Breast epithelium (tissue), 4 donors: ENCODE data around the gene ALK. TPM values are rescaled to one million over a fixed set of nuclear protein-coding genes. Genes with fewer than 3 reads are reported as not detected.

ENCODE experiments used
- DNase-seq, 2 donors: peaks; one replicate each; pipeline ENCODE4 v3.0.0-alpha.2; 2019; ENCODE audit warnings: low spot score in 2 of 2
- H3K27ac ChIP-seq, 2 donors: fragments of 200-600 bp; sonication (generic) in 1 of 2; one replicate each; pipeline ENCODE4 v1.5.1; 2016 to 2019; ENCODE audit warnings: mild to moderate bottlenecking in 1 of 2
- H3K27me3 ChIP-seq, 2 donors: fragments of 200-600 bp; sonication (generic) in 1 of 2; one replicate each; pipeline versions ENCODE4 v1.5.1 to v1.6.0; 2017 to 2019; ENCODE audit warnings: control low read depth in 1 of 2, mild to moderate bottlenecking in 1 of 2
- H3K36me3 ChIP-seq: fragments of 200-600 bp; one replicate; pipeline ENCODE4 v1.5.1; 2019
- H3K4me1 ChIP-seq, 2 donors: fragments of 200-600 bp; sonication (generic); one replicate each; pipeline ENCODE4 v1.5.1; 2016 to 2019; ENCODE audit warnings: control low read depth in 1 of 2
- H3K4me3 ChIP-seq, 3 donors: fragments of 200-600 bp; sonication (generic); 1 replicate in 2 of 3; 2 replicates in 1 of 3; pipeline ENCODE4 v1.5.1; 2016 to 2019; ENCODE audit warnings: mild to moderate bottlenecking in 3 of 3, moderate library complexity in 2 of 3
- H3K9me3 ChIP-seq, 2 donors: fragments of 200-600 bp; sonication (generic) in 1 of 2; one replicate each; pipeline ENCODE4 v1.5.1; 2016 to 2019; ENCODE audit warnings: control low read depth in 1 of 2
- POLR2A ChIP-seq: fragments of 450-650 bp; IDR thresholded peaks from one replicate; pipeline ENCODE4 v1.6.1; 2016; ENCODE audit warnings: antibody characterized with exemption, mild to moderate bottlenecking, moderate library complexity
- POLR2AphosphoS5 ChIP-seq, 3 donors: sonication (generic); formaldehyde crosslinking; IDR thresholded peaks; one replicate each; pipeline ENCODE4 v1.6.1; 2017; ENCODE audit warnings: antibody characterized with exemption in 3 of 3
- intact Hi-C: fragments of 100-400 bp; cut with DNase I; formaldehyde crosslinking; loops from one replicate; pipeline ENCODE4 v1.15.1; 2023; ENCODE audit warnings: low total_unique reads
- total RNA-seq, 3 donors: library from RNA; depleted of rRNA; stranded (reverse); fragments of >200 nt; gene quantifications; one replicate each; pipeline ENCODE4 v1.1.0, GENCODE V29; 2016
- TF ChIP-seq, protein P1 (sequence below), 3 donors: fragments of 450-650 bp; IDR thresholded peaks; one replicate each; pipeline ENCODE4 v1.5.1; 2016 to 2017; ENCODE audit warnings: antibody characterized with exemption in 3 of 3, mild to moderate bottlenecking in 3 of 3, moderate library complexity in 3 of 3

The ALK gene
- total RNA-seq, 3 donors from 2014 or later = 0.33 to 5.6 (median 0.64) TPM

DNA sequence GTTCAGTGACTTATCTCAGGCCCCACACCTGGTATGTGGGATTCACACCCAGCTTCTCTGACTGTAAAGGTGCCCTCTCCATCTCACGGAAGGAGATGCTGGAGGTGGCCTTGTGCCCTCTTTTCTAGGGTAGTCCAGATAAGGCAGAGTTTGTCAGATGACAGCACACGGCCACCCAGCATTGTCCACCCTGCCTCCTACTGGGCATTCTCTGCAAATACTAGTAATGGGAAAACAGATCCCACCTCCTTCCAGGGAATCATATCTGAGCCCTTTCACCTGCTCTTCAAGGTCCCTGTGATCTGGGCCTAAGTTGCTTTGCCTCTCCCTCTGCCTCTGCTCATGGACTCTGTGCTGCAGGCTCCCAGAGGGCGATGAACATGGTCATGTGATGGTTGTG is 591.5 kb downstream of the ALK start:
- TF ChIP-seq, protein P1, sequence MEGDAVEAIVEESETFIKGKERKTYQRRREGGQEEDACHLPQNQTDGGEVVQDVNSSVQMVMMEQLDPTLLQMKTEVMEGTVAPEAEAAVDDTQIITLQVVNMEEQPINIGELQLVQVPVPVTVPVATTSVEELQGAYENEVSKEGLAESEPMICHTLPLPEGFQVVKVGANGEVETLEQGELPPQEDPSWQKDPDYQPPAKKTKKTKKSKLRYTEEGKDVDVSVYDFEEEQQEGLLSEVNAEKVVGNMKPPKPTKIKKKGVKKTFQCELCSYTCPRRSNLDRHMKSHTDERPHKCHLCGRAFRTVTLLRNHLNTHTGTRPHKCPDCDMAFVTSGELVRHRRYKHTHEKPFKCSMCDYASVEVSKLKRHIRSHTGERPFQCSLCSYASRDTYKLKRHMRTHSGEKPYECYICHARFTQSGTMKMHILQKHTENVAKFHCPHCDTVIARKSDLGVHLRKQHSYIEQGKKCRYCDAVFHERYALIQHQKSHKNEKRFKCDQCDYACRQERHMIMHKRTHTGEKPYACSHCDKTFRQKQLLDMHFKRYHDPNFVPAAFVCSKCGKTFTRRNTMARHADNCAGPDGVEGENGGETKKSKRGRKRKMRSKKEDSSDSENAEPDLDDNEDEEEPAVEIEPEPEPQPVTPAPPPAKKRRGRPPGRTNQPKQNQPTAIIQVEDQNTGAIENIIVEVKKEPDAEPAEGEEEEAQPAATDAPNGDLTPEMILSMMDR (IDR thresholded peaks at IDR 0.05) = no peak
- TF ChIP-seq POLR2A (no peak), POLR2AphosphoS5 (IDR thresholded peaks at IDR 0.05) (no peak)
- Histone ChIP-seq H3K27me3 (no peaks in the 10 kb centered on the region), H3K4me3 (no peak overlapping the region), H3K9me3 (no peaks in the 10 kb centered on the region), H3K36me3 (no peaks in the 10 kb centered on the region), H3K4me1 (no peaks in the 10 kb centered on the region), H3K27ac (no peak overlapping the region)
- intact Hi-C loops = no loop called here
- DNase-seq = no peak

DNA sequence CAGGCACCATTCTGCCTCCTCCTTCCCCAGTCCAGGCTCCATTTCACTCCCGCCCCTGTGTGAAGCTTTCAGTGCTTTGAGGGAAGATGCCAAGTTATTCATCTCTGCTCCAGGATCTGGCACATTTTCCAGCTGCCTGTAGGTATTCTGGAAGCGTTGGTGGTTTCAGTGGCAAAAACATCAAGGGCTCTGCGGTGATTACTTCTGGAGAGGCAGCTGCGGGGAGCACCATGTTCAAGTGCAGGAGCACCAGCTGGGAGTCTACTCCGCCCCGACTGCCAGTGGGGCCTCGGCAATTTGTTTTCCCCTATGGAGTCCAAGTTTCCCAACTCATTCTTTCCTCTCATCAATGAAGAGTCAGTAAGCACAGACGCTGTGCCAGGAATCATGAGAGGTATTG is 594.5 kb downstream of the ALK start:
- H3K27me3 ChIP-seq = no peaks in the 10 kb centered on the region
- H3K4me1 ChIP-seq = no peaks in the 10 kb centered on the region
- H3K4me3 ChIP-seq = no peak overlapping the region
- no peak overlapping the region for H3K27ac ChIP-seq
- intact Hi-C loops = no loop called here
- no peaks in the 10 kb centered on the region for H3K9me3 ChIP-seq
- no peaks in the 10 kb centered on the region for H3K36me3 ChIP-seq
- TF ChIP-seq, protein P1 (IDR thresholded peaks at IDR 0.05) = no peak
- TF ChIP-seq POLR2AphosphoS5 (IDR thresholded peaks at IDR 0.05) (no peak), POLR2A (no peak)
- no peak for DNase-seq

DNA sequence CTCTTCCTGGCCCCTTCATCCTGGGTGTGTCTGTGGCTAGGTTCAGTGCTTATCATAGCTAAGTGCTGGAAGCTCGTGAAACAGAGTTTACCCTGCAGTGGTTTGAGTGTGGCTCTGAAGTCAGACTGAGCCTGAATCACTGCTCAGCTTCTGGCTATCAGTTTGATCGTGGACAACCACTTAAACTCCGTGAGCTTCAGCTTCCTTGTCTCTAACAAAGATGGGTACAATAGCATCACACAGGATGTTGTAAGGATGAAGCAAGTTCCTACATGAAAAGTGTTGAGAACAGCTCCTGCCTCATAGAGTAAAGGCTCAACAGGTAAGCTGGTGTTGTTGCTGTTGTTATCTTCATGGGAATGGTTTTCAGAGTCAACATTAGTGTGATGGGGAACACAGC is 595.8 kb downstream of the ALK start:
- intact Hi-C loops = loop anchor here (1.0 kb wide), 1 partner anchor 8 kb away; no protein-coding TSS in a partner anchor
- H3K27me3 ChIP-seq = no peaks in the 10 kb centered on the region
- TF ChIP-seq POLR2A (no peak), POLR2AphosphoS5 (IDR thresholded peaks at IDR 0.05) (no peak)
- TF ChIP-seq, protein P1 (IDR thresholded peaks at IDR 0.05) = no peak

DNA sequence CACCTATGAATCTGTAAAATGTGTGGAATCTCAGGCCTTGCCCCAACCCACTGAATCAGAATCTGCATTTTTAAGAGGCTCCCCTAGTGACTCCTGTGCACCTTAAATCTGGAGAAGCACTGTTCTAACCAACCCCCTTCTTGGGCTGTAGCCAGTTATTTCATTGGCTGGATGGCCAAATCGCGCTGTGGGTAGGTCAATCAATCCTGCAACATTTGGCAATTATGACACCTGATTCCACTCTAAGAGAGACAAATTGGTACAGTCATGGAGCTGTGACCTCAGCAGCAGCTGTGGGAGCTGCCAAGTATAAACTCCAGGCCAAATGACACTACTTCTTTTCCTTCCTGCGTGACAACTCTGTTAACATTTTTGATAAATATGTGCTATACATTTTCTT is 597.4 kb downstream of the ALK start:
- no peak overlapping the region for H3K27ac ChIP-seq
- H3K4me3 ChIP-seq = no peak overlapping the region
- DNase-seq = no peak
- intact Hi-C loops = no loop called here
- no peaks in the 10 kb centered on the region for H3K4me1 ChIP-seq
- TF ChIP-seq, protein P1 (IDR thresholded peaks at IDR 0.05) = no peak
- no peak for TF ChIP-seq POLR2AphosphoS5 (IDR thresholded peaks at IDR 0.05)
- no peak for TF ChIP-seq POLR2A
- peaks cover 0 to 3% of the 10 kb centered on the region in 2 donors for H3K27me3 ChIP-seq
- H3K36me3 ChIP-seq = no peaks in the 10 kb centered on the region
- H3K9me3 ChIP-seq = no peaks in the 10 kb centered on the region

More for the DNA sequence above, 595.8 kb downstream of the ALK start:
- no peaks in the 10 kb centered on the region for H3K36me3 ChIP-seq
- H3K4me3 ChIP-seq = no peak overlapping the region
- no peak for DNase-seq
- no peak overlapping the region for H3K27ac ChIP-seq
- H3K4me1 ChIP-seq = no peaks in the 10 kb centered on the region
- no peaks in the 10 kb centered on the region for H3K9me3 ChIP-seq

DNA sequence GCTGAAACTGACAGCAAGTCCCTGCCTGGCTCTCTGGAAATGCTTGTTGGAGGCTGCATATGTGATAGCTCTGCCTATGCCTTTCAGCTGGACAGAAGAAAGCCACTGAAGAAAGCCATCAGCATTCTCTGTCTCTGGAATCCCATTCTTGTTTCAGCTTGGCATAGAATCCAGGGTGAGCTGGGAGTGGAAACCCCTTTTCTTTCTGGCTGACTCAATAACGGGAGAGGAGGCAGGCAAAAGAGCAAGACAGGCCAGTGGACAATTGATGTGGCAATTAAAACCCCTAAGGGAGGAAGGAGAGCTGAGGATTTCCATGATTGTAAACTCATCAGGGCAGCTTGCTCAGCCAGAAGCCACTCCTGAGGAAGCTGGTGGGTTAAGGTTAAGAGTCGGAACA is 598.1 kb downstream of the ALK start:
- no peak for TF ChIP-seq POLR2A
- TF ChIP-seq, protein P1 (IDR thresholded peaks at IDR 0.05) = no peak
- no peak for TF ChIP-seq POLR2AphosphoS5 (IDR thresholded peaks at IDR 0.05)
- H3K4me1 ChIP-seq = no peaks in the 10 kb centered on the region

More for the DNA sequence above, 598.1 kb downstream of the ALK start:
- Histone ChIP-seq H3K4me3 (no peak overlapping the region), H3K27me3 (peaks cover 0 to 3% of the 10 kb centered on the region in 2 donors), H3K9me3 (no peaks in the 10 kb centered on the region), H3K36me3 (no peaks in the 10 kb centered on the region), H3K27ac (no peak overlapping the region)
- DNase-seq = no peak
- intact Hi-C loops = no loop called here
